ENCODE data around the gene NOM1.

Gene NOM1

DNA sequence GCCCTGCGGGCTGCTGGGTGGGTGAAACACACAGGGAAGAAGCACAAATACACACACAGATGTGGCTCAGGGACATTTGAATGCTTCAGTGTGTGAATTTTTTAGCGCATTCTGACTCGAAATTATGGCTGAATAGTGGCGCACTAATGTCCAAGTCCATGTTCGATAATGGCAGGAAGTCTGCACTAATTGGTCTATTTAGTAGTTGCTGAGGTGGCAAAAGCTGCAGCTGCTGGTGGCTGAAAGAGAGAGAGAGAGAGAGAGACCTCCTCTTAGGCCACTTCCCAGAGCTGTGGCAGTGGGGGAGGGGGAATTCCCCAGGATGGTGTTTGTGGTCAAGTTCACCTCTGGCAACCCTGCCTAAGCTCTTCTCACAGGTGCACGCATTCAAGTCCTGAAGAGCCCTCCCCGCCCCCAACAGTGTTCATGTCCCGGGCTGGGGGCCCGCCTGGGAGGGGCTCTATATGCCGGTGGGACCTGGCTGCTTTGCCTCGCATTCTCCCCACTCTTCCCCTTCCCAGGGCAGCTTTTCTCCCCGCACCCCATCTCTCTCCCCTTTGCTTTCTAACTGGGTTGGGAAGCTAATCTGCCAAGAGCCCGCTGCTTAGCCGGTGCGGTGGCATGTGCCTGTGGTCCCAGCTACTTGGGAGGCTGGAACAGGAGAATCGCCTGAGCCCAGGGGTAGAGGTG is 67.0 kb downstream of the NOM1 start:
- no peak for DNase-seq

DNA sequence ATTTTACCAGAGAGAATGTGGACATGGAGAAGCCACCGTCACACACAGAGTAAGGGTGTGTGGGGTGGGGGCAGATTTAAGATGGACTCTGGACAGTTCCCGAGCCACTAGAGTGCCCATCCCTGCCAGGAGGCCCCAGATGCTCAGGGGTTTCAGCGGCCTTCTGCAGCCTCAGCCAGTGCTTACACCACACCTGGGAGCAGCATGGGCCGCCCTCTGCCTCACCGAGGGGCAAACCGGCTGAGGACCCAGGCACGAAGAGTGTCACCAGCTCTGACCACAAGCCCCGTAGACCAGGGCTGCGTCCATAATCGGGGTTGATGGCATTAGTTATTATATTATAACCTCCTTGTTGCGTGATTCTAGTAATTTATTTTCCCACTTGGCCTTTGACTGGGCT is 67.6 kb downstream of the NOM1 start:
- no peak for DNase-seq

DNA sequence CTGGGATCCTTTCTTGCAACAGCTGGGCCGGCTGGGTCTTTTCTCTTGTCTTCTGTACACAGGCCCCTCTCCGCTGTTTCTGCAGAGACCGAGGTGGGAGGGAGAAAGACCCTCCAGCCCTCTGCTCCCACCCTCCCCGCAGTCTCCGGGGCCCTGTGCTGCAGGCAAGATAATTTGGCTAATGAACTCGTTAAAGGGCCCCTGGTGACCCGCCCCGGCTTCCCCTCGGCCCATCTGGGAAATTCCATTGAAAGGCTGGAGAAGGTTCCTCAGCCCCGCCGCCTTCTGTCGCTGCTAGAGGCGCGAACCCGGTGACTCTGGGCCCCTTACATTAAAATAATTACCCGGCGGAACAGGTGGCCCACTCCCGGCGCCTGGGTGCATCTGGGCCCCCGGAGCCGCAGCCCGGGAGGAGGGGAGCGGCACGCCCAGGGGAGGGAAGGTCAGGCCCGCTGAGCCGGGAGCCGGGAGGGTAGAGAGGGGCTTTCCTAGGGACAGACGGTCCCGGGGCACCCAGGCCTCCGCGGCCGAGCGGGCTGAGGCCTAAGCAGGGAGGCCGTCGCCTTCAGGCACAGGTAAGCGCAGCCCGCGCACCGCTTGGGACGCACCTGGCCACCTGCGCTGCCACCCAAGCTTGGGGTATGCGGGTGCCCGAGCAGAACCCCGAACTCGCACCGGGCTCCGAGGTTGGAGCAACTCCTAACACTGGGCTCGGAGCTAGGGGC is 68.3 kb downstream of the NOM1 start:
- no peak for DNase-seq

DNA sequence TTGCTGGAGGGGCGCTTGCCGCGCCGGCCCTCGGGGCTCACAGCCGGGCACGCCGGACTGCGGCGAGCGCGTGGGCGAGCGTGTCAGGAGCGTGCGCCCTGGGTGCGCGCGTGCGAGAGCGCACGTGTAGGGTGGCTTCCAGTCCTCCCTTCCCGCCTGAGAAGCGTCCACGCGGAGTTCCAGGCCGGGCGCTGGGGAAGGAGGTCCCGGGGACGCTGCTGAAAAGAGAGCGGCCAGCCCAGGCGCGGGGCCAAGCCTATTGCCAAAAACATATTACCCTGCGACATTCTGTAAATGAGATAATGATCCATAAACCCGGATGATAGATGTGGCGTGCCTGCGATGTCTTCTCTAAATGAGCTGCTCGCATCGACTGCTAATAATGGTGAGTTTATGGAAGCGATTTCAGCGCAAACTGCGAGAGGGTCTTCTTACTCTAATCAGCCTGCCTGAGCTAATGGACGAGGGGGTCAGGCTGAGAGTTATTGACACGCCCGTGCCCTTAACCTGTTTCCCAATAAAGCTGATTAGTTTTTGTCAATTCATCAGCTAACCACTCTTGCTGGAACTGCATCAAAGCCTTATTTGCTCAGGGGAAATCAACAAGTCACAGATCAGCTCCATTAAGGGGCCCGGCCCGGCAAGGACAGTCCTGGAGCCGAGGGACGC is 69.0 kb downstream of the NOM1 start:
- no peak for DNase-seq

DNA sequence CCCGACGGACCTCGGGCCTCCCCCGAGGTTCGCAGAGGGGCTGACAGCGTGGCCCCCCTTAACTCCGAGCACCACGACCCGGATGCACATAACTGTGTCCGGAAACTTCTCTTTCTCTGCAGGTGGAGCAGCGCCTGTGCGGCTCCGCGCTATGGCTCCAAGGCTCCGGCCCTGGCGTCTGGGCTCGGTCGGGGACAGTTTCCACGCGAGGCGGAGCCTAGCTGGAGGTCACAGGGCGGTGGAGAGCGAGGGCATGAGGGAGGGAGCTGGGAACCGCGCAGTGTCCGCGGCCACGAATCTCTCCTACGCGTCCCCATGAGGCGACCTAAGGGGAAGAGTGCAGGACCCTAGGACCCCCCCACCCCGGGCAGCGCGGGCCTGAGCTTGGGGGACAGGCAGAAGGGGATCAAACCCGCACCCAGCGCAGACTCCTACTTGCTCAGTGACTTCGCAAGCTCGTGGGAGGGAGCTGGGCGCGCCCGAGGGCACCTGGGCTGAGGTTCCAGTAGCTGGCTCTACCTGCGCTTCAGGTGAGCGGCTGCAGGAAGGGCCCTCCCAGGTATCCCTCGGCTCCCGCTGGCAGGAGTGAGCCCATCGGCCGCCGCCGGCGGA is 69.6 kb downstream of the NOM1 start:
- no peak for DNase-seq

DNA sequence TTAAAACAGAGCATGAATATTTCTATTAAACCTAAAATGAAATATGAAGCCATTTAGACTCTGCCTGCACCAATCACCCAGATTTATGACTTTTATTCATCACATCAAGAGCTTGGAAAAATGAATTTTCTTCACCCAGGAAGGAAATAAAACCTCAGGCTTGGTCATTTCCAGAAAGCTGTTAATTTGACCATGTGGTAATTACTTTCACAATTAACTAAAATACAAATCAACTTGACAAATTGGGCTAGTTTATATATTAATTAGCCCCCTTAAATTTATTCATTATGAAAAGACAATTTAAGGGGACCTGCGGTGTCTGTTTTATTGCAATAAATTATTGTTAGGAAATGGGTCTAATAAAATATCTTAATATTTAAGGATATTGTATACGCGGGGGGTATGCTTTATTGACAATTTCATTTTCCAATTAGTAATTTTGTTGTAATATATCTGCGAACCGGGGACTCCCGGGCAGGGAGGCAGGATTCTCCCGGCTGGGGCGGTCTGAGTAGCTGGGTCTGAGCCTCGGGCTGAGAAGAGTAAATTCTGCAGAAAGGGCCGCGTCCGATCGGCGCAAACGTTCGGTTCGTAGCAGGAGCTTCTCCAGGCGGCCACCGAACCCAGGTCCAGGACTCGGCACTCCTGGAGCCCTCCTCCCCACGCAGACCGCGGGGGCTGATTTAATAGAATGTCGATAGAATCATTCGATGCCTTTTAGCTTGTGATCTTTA is 70.4 kb downstream of the NOM1 start:
- no peak for DNase-seq

DNA sequence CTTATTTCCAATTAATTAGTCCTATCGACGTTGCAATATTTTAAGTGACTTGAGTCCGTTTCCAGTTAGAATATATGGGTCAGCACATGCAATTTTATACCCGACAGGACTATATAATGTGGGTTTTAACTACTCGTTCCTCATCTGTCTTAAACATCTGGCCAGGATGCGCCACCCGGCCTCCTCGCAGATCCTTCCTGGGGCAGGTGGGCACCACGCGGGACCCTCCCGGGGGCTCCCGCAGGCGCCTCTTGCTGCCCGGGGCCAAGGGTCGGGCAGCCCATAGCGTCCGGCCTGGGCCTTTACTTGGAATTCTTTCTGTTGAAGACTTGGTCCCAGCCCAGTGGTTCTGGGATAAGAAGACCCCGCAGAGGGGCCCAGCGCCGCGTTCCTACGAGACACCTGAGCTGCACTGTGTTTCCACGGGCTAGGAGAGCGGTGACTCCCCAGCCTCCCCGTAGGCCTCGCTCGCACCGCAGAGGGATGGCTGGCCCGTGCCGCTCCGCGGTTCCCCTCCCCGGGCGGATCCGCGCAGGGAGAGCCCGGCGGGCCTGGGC is 71.1 kb downstream of the NOM1 start:
- DNase-seq = no peak

DNA sequence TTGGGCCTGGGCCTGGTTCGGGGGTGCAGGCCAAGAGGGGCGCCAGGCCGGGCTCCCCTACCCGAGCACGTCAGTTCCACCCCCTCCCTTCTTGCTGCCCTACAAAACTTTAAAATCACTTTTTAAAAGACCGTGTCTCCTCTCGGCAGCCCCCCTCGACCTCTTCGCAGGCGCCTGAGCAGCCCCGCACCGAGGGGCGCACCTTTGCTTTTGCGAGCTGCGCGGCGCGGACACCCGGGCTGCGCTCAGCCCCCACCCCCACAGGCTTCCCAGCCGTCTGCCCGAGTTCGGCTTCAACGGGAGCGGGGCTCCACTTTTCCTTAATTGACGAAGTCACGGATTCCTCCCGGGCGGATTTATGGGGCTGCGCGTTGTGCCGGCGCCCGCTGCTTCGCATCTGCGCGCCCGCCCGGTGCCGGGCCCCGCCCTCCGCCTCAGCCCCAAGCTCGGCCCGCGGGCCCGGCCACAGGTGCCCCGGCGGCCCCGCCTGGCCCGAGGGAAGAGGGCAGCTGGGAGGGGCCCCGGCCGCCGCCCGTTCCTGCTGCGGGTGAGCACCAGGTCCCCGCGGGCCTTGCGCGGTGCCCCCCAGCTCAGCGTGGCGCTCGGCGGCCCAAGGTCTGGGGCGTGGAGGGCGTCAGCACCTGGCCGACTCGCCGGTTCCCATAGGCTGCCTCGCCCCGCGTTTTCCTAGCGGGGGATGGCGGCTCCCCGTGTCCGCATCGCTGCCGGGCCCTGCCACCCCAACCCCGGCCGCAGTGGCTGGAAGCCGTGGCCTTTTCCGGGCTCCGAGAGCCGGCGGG is 71.8 kb downstream of the NOM1 start:
- DNase-seq = no peak

DNA sequence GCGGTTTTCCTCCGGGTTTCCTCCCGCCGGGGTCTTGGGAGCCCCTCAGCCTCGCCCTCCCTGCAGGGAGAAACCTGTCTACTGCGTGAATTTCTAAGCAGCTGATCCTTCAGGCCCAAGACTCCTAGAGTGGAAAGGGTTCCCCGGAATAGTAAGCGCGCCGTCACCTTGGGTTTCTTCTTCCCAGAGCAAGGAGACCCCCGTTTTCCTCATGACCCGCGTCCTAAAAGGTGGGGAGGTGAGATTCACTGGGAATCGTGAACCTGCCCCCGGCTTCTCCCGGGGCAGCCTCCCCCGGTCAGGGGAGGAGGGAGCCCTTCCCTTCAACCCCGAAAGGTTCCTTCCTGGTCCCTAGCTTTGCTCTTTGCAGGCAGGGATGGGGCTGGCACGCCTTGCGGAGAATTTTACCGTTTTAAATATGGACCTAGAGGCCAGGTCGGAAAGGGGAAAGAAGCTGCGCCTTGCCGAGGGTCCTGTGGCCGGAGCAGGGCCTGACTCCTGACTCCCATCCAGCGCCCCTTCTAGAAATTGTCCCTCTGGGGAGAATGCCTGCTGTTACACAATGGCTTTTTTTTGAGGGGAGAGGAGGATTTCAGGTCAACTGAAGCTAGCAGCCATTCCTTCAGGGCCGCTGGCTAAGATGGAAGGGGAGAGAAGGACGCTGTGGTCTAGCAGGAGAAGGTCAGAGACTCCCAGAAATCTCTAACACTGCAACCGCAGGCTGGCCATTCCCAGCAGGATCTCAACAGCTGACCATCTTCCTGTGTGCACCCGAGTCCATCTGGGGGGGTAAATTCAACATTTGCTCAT is 72.6 kb downstream of the NOM1 start:
- no peak for DNase-seq

All from stimulated activated CD4-positive, alpha-beta T cell treated with anti-CD3 and anti-CD28 coated beads, Interleukin-12 subunit alpha, Interleukin-12 subunit beta, amount 100 ng/mL, for 4 hours (primary cell).